ENCODE measurements around the gene HS2ST1.

The HS2ST1 gene

GRCh38 chr1:87132284-87132870 is 217.9 kb downstream of the HS2ST1 start:
- Histone ChIP-seq H3K4me2 (ENCODE audit: low read length) (peak overlapping the region; percentile 76), H3K27ac (ENCODE audit: low read depth, low read length, poor library complexity, severe bottlenecking) (no peak overlapping the region), H3K27me3 (ENCODE audit: insufficient read depth, low read length) (no peaks in the 10 kb centered on the region; the same call in 1 of the 2 replicates)

GRCh38 chr1:87134061-87134460 is 219.6 kb downstream of the HS2ST1 start:
- Histone ChIP-seq H3K27ac (ENCODE audit: low read depth, low read length, poor library complexity, severe bottlenecking) (no peak overlapping the region), H3K4me2 (ENCODE audit: low read length) (no peak overlapping the region), H4K20me1 (ENCODE audit: insufficient read depth, low read length) (no peaks in the 10 kb centered on the region)

More at GRCh38 chr1:87132284-87132870, 217.9 kb downstream of the HS2ST1 start:
- no peaks in the 10 kb centered on the region for H3K36me3 ChIP-seq (ENCODE audit: insufficient read depth, low read length)
- no peaks in the 10 kb centered on the region for H3K79me2 ChIP-seq (ENCODE audit: insufficient read depth, low read length)
- H3K4me1 ChIP-seq (ENCODE audit: insufficient read depth, low read length, severe bottlenecking): peaks cover 10% of the 10 kb centered on the region
- H3K4me3 ChIP-seq (ENCODE audit: low read depth, low read length, poor library complexity, severe bottlenecking): peak overlapping the region; percentile 58
- no peaks in the 10 kb centered on the region for H3K9me2 ChIP-seq (ENCODE audit: low read depth, low read length)
- H4K20me1 ChIP-seq (ENCODE audit: insufficient read depth, low read length): no peaks in the 10 kb centered on the region
- no peaks in the 10 kb centered on the region for H3K9me3 ChIP-seq (ENCODE audit: low read length)
- TF ChIP-seq CTCF (IDR thresholded peaks at IDR 0.05; ENCODE audit: low read length) (no peak), EZH2 (IDR thresholded peaks at IDR 0.05; ENCODE audit: borderline replicate concordance, low read length) (no peak)
- H2AFZ ChIP-seq (ENCODE audit: low read length): peak overlapping the region; percentile 15; the same call in 1 of the 2 replicates
- H3F3A ChIP-seq (ENCODE audit: insufficient read depth, low read length): no peaks in the 10 kb centered on the region
- peak overlapping the region; percentile 54; the same call in 1 of the 2 replicates for H3K9ac ChIP-seq (ENCODE audit: low read length)

GRCh38 chr1:87134625-87135328 is 220.3 kb downstream of the HS2ST1 start:
- H3K9me2 ChIP-seq (ENCODE audit: low read depth, low read length): no peaks in the 10 kb centered on the region
- H3F3A ChIP-seq (ENCODE audit: insufficient read depth, low read length): no peaks in the 10 kb centered on the region
- no peak overlapping the region for H3K4me2 ChIP-seq (ENCODE audit: low read length)
- no peaks in the 10 kb centered on the region for H3K79me2 ChIP-seq (ENCODE audit: insufficient read depth, low read length)
- no peak overlapping the region for H3K9ac ChIP-seq (ENCODE audit: low read length)
- H3K4me1 ChIP-seq (ENCODE audit: insufficient read depth, low read length, severe bottlenecking): peaks cover 10% of the 10 kb centered on the region
- no peaks in the 10 kb centered on the region; the same call in 1 of the 2 replicates for H3K27me3 ChIP-seq (ENCODE audit: insufficient read depth, low read length)
- no peaks in the 10 kb centered on the region for H3K9me3 ChIP-seq (ENCODE audit: low read length)
- no peak overlapping the region for H2AFZ ChIP-seq (ENCODE audit: low read length)
- H4K20me1 ChIP-seq (ENCODE audit: insufficient read depth, low read length): no peaks in the 10 kb centered on the region
- TF ChIP-seq EZH2 (IDR thresholded peaks at IDR 0.05; ENCODE audit: borderline replicate concordance, low read length): no peak
- TF ChIP-seq CTCF (IDR thresholded peaks at IDR 0.05; ENCODE audit: low read length): no peak
- no peaks in the 10 kb centered on the region for H3K36me3 ChIP-seq (ENCODE audit: insufficient read depth, low read length)
- H3K4me3 ChIP-seq (ENCODE audit: low read depth, low read length, poor library complexity, severe bottlenecking): no peak overlapping the region
- no peak overlapping the region for H3K27ac ChIP-seq (ENCODE audit: low read depth, low read length, poor library complexity, severe bottlenecking)

More at GRCh38 chr1:87134061-87134460, 219.6 kb downstream of the HS2ST1 start:
- TF ChIP-seq EZH2 (IDR thresholded peaks at IDR 0.05; ENCODE audit: borderline replicate concordance, low read length): no peak
- no peak for TF ChIP-seq CTCF (IDR thresholded peaks at IDR 0.05; ENCODE audit: low read length)
- Histone ChIP-seq H3K79me2 (ENCODE audit: insufficient read depth, low read length) (no peaks in the 10 kb centered on the region), H3K9me3 (ENCODE audit: low read length) (no peaks in the 10 kb centered on the region), H3K9ac (ENCODE audit: low read length) (no peak overlapping the region), H3K9me2 (ENCODE audit: low read depth, low read length) (no peaks in the 10 kb centered on the region), H3K4me3 (ENCODE audit: low read depth, low read length, poor library complexity, severe bottlenecking) (no peak overlapping the region), H3K36me3 (ENCODE audit: insufficient read depth, low read length) (no peaks in the 10 kb centered on the region), H3F3A (ENCODE audit: insufficient read depth, low read length) (no peaks in the 10 kb centered on the region), H2AFZ (ENCODE audit: low read length) (no peak overlapping the region), H3K27me3 (ENCODE audit: insufficient read depth, low read length) (no peaks in the 10 kb centered on the region; the same call in 1 of the 2 replicates), H3K4me1 (ENCODE audit: insufficient read depth, low read length, severe bottlenecking) (peaks cover 10% of the 10 kb centered on the region)

Data from OCI-LY1 (cell line).